ENCODE data around the gene BBS12. TPM values are rescaled to one million over a fixed set of nuclear protein-coding genes. Genes with fewer than 3 reads are reported as not detected.

Gene BBS12
- total and polyA plus RNA-seq, 2 donors (not counting 1 experiment from before 2014, with no cell fraction given) = 3.6 to 8.4 TPM

GRCh38 chr4:122692641-122693520 lies 39.6 kb upstream of the BBS12 start:
- no peak overlapping the region for H3K27ac ChIP-seq (ENCODE audit: insufficient read depth, low read length)
- H3K9ac ChIP-seq (ENCODE audit: insufficient read depth, low read length) = no peak overlapping the region
- DNase-seq (ENCODE audit: low read depth in 2 of 2) = peak in 1 of 2 donors; percentile 69
- no peaks in the 10 kb centered on the region for H3K27me3 ChIP-seq (ENCODE audit: control insufficient read depth, insufficient read depth, low read length)
- no peaks in the 10 kb centered on the region for H3K36me3 ChIP-seq (ENCODE audit: control insufficient read depth, insufficient read depth, low read length)
- no peak overlapping the region for H3K4me2 ChIP-seq (ENCODE audit: extremely low read depth, insufficient read depth, low read length)
- no peaks in the 10 kb centered on the region for H3K9me3 ChIP-seq (ENCODE audit: control insufficient read depth, insufficient read depth, low read depth, low read length)
- TF ChIP-seq CTCF (conservative IDR thresholded peaks at IDR 0.05 in 1 of 2, IDR thresholded peaks at IDR 0.05 in 1 of 2; ENCODE audit: low read depth in 1 of 2, low read length in 2 of 2) (no peak), EZH2 (IDR thresholded peaks at IDR 0.05; ENCODE audit: low read length, missing control alignments) (no peak)
- H3K4me3 ChIP-seq (replicated peaks in 1 of 4; ENCODE audit: control extremely low read depth in 1 of 4, insufficient read depth in 1 of 4, low read depth in 3 of 4, low read length in 4 of 4) = no peak overlapping the region
- no peaks in the 10 kb centered on the region for H3K79me2 ChIP-seq (ENCODE audit: control insufficient read depth, insufficient read depth, low read length)
- H3K4me1 ChIP-seq (ENCODE audit: control insufficient read depth, extremely low read depth, insufficient read depth, low read length) = no peaks in the 10 kb centered on the region
- H2AFZ ChIP-seq (ENCODE audit: low read length) = no peak overlapping the region
- no peaks in the 10 kb centered on the region for H4K20me1 ChIP-seq (ENCODE audit: control insufficient read depth, extremely low read depth, insufficient read depth, low read length)

GRCh38 chr4:122695226-122695625 lies 37.3 kb upstream of the BBS12 start:
- Histone ChIP-seq H3K27ac (ENCODE audit: insufficient read depth, low read length) (no peak overlapping the region), H3K27me3 (ENCODE audit: control insufficient read depth, insufficient read depth, low read length) (no peaks in the 10 kb centered on the region), H2AFZ (ENCODE audit: low read length) (no peak overlapping the region), H3K79me2 (ENCODE audit: control insufficient read depth, insufficient read depth, low read length) (no peaks in the 10 kb centered on the region), H3K4me3 (replicated peaks in 1 of 4; ENCODE audit: control extremely low read depth in 1 of 4, insufficient read depth in 1 of 4, low read depth in 3 of 4, low read length in 4 of 4) (no peak overlapping the region), H3K9me3 (ENCODE audit: control insufficient read depth, insufficient read depth, low read depth, low read length) (no peaks in the 10 kb centered on the region), H3K9ac (ENCODE audit: insufficient read depth, low read length) (no peak overlapping the region), H3K4me2 (ENCODE audit: extremely low read depth, insufficient read depth, low read length) (no peak overlapping the region), H4K20me1 (ENCODE audit: control insufficient read depth, extremely low read depth, insufficient read depth, low read length) (no peaks in the 10 kb centered on the region), H3K36me3 (ENCODE audit: control insufficient read depth, insufficient read depth, low read length) (no peaks in the 10 kb centered on the region), H3K4me1 (ENCODE audit: control insufficient read depth, extremely low read depth, insufficient read depth, low read length) (no peaks in the 10 kb centered on the region)
- TF ChIP-seq EZH2 (IDR thresholded peaks at IDR 0.05; ENCODE audit: low read length, missing control alignments) (no peak), CTCF (conservative IDR thresholded peaks at IDR 0.05 in 1 of 2, IDR thresholded peaks at IDR 0.05 in 1 of 2; ENCODE audit: low read depth in 1 of 2, low read length in 2 of 2) (no peak)
- DNase-seq (ENCODE audit: low read depth in 2 of 2) = no peak

- Histone ChIP-seq H3K9me3 (ENCODE audit: control insufficient read depth, insufficient read depth, low read depth, low read length) (no peaks in the 10 kb centered on the region), H3K4me2 (ENCODE audit: extremely low read depth, insufficient read depth, low read length) (no peak overlapping the region), H3K4me1 (ENCODE audit: control insufficient read depth, extremely low read depth, insufficient read depth, low read length) (no peaks in the 10 kb centered on the region), H4K20me1 (ENCODE audit: control insufficient read depth, extremely low read depth, insufficient read depth, low read length) (no peaks in the 10 kb centered on the region), H3K9ac (ENCODE audit: insufficient read depth, low read length) (no peak overlapping the region), H3K27me3 (ENCODE audit: control insufficient read depth, insufficient read depth, low read length) (no peaks in the 10 kb centered on the region), H2AFZ (ENCODE audit: low read length) (no peak overlapping the region), H3K36me3 (ENCODE audit: control insufficient read depth, insufficient read depth, low read length) (no peaks in the 10 kb centered on the region), H3K4me3 (replicated peaks in 1 of 4; ENCODE audit: control extremely low read depth in 1 of 4, insufficient read depth in 1 of 4, low read depth in 3 of 4, low read length in 4 of 4) (peak overlapping the region in 1 of 4 experiments; percentile 28), H3K27ac (ENCODE audit: insufficient read depth, low read length) (no peak overlapping the region), H3K79me2 (ENCODE audit: control insufficient read depth, insufficient read depth, low read length) (no peaks in the 10 kb centered on the region)
- peak; percentile 61 to 65 for DNase-seq (ENCODE audit: low read depth in 2 of 2)
- TF ChIP-seq EZH2 (IDR thresholded peaks at IDR 0.05; ENCODE audit: low read length, missing control alignments) = no peak
- no peak for TF ChIP-seq CTCF (conservative IDR thresholded peaks at IDR 0.05 in 1 of 2, IDR thresholded peaks at IDR 0.05 in 1 of 2; ENCODE audit: low read depth in 1 of 2, low read length in 2 of 2)
Measured at GRCh38 chr4:122700178-122700725, 32.3 kb upstream of the BBS12 start.

Measured in fibroblast of lung (primary cell).